CD4-positive, alpha-beta T cell treated with Interleukin-17A for 1 hour (primary cell): ENCODE measurements around the gene MBOAT7.
A peak's percentile ranks its signal among the peaks of the same experiment; 100 is the strongest.

Source experiments
- DNase-seq: peaks from one replicate; pipeline ENCODE4 v3.0.0-alpha.2; 2020

The MBOAT7 gene

GRCh38 chr19:54160182-54160811, 29.1 kb downstream of the MBOAT7 start:
- DNase-seq: no peak

- DNase-seq: peak; percentile 100
Measured at GRCh38 chr19:54159352-54160181, 29.8 kb downstream of the MBOAT7 start, which contains the start of gene LENG1. TSS of gene LENG1 (minus strand) at chr19:54159721. CDS start at chr19:54159695, 26 bp downstream.

- DNase-seq: peak; percentile 33
Measured at GRCh38 chr19:54158812-54159351, 30.5 kb downstream of the MBOAT7 start.

GRCh38 chr19:54156953-54157352, 32.4 kb downstream of the MBOAT7 start:
- DNase-seq: no peak

- no peak for DNase-seq
Measured at GRCh38 chr19:54156490-54156889, 32.9 kb downstream of the MBOAT7 start.

- DNase-seq: no peak
Measured at GRCh38 chr19:54155694-54156093, 33.7 kb downstream of the MBOAT7 start.

- DNase-seq: peak; percentile 47
Measured at GRCh38 chr19:54154603-54155345, 34.6 kb downstream of the MBOAT7 start.

GRCh38 chr19:54153731-54154326, 35.6 kb downstream of the MBOAT7 start:
- DNase-seq: no peak

- no peak for DNase-seq
Measured at GRCh38 chr19:54152878-54153524, 36.4 kb downstream of the MBOAT7 start.

- no peak for DNase-seq
Measured at GRCh38 chr19:54152267-54152666, 37.1 kb downstream of the MBOAT7 start.

- DNase-seq: no peak
Measured at GRCh38 chr19:54151362-54152035, 37.9 kb downstream of the MBOAT7 start.

- DNase-seq: no peak
Measured at GRCh38 chr19:54149021-54149812, 40.2 kb downstream of the MBOAT7 start.

- DNase-seq: no peak
Measured at GRCh38 chr19:54148158-54148557, 41.2 kb downstream of the MBOAT7 start.

- DNase-seq: no peak
Measured at GRCh38 chr19:54147676-54148075, 41.7 kb downstream of the MBOAT7 start.

- DNase-seq: no peak
Measured at GRCh38 chr19:54145541-54146158, 43.7 kb downstream of the MBOAT7 start.

- DNase-seq: no peak
Measured at GRCh38 chr19:54142166-54142780, 47.1 kb downstream of the MBOAT7 start.

GRCh38 chr19:54141356-54141755, 48.0 kb downstream of the MBOAT7 start:
- DNase-seq: no peak

- no peak for DNase-seq
Measured at GRCh38 chr19:54138489-54139256, 50.7 kb downstream of the MBOAT7 start.
